HG03135 (cell line): ENCODE data around the gene GGA1.
"Not testable (repeated sequence)": the region's sequence is repeated elsewhere in the genome, so short reads cannot be mapped to it uniquely, and the experiment has no call there.

Experiments used
- ATAC-seq: cut with Tn5 transposase; IDR thresholded peaks from one replicate; pipeline ENCODE4 v1.9.1; 2021; ENCODE audit warnings: mild to moderate bottlenecking, moderate library complexity; ENCODE audit not compliant: unreplicated experiment

Gene GGA1

DNA sequence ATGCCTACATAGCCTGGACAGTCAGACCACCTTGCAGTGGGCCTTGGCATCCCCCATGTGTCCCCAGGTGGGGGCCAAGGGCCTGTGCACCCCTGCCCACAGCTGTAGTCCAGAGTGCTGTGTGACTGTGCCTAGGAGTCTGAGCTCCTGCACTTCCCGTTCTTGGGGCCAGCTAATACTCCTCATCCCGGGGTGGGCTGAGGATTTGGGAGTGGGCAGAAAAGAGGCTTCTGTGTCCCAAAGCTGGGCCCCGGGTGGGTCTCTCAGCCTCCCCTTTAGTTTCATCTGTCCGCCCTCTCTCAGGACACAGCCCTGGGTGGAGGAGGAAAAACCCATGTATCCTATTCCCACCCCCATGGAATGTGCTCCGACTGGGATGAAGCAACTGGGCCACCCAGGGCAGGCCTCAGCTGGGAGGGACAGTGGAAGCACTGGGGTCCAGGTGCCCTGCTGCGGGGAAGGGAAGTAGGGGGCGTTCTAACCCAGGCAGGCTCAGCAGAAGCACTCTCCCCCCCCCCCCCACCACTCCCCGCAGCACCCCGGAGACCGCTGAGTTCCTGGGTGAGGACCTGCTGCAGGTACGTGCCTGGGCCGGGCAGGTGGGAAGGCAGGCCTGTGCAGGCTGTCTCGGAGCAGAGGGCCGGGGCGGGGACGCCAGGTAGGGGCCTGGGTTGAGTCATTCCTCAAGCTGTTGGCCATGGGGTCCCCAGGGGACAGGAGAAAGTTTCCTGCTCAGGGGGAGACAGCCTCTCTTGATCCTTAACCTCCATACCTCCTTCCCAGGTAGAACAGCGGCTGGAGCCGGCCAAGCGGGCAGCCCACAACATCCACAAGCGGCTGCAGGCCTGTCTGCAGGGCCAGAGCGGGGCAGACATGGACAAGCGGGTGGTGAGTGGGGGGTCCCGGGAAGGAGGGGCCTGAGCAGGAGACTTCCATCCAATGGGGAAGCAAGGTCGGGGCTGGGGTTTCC lies 32.2 kb downstream of the GGA1 start:
- ATAC-seq = no peak

DNA sequence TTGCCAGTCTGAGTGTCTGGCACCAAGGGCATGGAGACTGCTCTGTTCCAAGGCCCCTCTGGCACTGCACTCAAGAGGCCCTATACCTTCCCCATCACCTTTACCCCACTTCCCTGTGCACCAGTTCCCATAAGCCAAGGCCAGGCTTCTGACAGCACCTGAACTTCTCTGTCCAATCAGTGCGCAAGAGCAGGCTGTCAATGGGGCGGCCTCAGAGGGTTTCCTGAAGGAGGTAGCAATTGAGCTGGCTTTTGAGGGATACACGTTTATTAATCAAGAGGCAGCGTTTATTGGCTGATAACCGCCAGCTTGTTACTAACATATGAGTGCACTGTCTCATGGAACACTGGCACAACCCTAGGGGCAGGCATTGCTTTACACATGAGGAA lies 32.9 kb downstream of the GGA1 start:
- ATAC-seq = no peak

DNA sequence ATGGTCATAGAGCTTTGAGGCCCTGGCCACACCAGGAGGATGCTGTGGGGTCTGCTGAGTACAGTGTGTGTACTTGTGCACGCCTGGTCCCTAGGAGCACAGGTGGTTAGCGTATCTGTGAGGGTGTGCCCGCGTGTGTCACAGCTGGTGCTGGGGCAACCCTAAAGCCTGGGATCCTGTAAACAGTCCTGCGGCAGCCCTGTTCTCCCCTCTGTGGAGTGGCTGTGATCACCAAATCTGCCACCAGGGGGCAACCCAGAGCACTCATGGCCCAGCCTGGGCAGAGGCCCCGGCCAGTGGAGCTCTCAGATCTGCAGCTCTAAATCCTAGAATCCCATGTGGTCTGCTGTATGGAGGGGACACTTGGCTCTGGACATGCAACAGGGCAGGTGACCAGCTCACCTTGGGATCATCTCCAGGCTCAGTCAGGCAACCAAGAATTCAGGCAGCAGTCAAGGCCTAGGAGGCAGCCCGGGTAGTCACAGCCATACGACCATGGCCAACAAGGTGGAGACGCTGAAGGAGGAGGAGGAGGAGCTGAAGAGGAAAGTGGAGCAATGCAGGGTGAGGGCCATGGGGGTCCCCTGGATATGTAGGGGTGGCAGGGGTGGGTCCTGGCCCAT lies 34.7 kb downstream of the GGA1 start:
- peak; percentile 52 for ATAC-seq

DNA sequence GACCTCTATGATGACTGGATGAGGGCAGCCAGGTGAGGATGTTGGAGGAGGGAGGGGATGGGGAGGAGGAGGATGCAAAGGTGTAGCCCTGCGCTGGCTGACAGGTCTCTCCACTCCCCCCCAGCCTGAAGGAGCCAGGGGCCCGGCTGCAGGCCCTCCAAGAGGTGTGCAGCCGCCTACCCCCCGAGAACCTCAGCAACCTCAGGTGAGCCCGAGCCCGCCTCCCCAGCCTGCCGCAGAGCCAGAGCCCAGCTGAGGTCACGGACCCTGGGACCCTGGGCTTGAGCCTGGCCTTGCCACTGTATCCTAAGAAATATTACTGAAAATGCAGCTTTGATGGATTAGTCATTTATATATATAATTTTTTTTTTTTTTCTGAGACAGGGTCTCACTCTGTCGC lies 38.7 kb downstream of the GGA1 start:
- no peak for ATAC-seq

DNA sequence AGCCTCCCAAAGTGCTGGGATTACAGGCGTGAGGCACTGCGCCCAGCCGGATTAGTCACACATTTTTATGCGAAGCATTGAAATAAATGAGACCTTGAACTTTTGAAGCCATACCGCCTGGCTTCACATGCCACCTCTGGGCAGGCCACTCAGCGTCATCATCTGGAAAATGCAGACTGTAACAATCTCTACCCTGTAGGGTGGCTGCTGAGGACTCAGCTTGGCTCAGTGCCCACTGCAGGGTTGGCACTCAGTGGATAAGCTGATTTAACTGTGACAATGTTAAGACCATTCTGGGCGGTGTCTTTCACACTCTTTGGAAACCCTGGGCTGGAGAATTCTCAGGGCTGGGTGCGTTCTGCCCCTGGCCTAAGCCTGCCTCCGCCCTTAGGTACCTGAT lies 39.3 kb downstream of the GGA1 start:
- no peak for ATAC-seq

DNA sequence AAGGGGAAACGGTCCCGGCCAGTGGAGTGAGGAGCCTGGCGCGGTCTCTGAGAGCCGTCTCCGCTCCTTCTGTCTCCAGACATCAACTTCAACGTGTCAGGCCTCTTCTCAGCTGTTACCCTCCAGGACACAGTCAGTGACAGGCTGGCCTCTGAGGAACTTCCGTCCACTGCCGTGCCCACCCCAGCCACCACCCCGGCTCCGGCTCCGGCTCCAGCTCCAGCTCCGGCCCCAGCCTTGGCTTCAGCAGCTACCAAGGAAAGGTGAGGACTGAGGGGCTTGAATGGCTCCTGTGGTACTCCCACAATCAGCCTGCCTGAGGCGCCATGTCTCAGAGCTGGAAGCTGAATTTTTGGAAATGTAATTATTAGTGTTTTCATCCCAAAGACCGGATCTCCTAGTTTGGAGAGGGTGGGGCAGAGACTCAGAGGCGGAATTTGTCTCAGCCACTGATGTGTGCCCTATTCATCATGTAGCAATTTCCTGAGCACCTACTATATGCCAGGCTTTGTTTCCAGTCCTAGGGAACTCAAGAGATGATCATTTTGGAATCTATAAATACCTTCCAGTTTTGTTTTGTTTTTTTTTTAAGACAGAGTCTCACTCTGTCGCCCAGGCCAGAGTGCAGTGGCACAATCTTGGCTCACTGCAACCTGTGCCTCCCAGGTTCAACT lies 42.0 kb downstream of the GGA1 start:
- no peak for ATAC-seq

DNA sequence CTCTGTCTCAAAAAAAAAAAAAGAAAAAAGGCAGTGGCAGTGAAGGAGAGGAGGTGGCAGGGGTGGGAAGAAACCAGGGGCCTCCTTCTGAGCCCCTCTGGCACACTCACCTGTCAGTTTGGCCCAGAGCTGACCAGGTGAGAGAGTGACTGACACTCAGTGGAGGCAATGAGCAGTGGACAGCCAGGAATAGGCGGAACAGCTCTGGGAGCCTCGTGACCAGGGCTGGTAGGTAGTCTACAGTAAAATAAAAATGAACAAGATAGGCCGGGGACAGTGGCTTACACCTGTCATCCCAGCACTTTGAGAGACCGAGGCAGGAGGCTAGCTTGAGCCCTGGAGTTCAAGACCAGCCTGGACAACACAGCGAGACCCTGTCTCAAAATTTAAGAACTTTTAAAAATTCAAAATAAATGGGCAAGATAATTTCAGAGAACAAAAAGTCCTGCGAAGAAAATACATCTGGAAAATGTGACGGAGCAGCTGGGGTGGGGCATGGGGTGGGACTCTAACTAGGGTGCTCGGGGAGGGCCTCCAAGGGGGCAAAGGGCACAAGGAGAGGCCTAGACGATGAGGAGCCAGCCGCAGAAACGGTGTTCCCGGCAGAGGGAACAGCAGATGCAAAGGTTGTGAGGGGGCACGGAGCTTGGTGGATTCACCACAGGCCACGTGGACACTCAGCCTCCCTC lies 46.1 kb downstream of the GGA1 start:
- ATAC-seq = no peak

DNA sequence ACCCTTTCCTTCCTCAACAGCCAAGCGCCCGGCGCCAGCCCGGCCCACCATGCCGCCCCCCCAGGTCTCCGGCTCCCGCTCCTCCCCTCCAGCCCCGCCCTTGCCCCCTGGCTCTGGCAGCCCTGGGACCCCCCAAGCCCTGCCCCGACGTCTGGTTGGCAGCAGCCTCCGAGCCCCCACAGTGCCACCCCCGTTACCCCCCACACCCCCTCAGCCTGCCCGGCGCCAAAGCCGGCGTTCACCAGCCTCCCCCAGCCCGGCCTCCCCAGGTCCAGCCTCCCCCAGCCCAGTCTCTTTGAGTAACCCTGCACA lies 46.6 kb downstream of the GGA1 start:
- no peak for ATAC-seq

DNA sequence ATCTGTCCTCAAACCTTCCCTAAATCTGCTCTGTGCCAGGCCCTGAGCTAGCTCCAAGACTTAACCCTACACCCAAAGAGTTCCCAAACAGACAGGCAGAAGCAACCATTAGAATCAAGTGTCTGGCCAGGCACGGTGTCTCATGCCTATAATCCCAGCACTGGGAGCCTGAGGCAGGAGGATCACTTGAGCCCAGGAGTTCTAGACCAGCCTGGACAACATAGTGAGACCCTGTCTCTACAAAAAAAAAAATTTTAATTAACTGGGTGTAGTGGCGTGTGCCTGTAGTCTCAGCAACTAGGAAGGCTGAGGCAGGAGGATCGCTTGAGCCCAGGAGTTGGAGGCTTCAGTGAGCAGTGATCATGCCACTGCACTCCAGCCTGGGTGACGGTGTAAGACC lies 47.9 kb downstream of the GGA1 start:
- ATAC-seq = not testable (repeated sequence)

DNA sequence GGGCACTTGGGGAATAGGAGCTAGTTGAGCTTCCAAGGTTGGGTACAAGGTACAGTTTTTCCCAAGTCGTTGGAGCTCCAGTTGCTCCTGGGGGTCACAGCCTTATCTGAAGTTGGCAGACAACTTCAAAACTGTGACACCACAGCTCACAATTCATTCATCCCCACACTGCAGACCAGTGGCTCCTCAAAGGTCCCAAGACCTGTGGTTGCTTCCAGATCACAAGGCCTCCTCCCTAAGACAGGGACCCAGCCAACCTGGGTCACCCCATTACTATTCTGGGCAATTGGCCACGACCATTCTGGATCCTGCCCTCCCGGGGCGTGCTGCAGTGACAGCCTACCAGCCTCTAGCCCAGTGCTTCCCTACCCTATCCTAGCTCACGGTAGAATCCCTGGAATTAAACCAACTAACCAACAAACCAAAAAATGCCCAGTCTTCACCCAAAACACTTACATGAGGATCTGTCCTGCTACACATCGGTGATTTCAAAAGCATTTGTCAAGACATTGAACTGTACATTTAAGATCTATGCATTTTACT lies 49.0 kb downstream of the GGA1 start:
- ATAC-seq = no peak

DNA sequence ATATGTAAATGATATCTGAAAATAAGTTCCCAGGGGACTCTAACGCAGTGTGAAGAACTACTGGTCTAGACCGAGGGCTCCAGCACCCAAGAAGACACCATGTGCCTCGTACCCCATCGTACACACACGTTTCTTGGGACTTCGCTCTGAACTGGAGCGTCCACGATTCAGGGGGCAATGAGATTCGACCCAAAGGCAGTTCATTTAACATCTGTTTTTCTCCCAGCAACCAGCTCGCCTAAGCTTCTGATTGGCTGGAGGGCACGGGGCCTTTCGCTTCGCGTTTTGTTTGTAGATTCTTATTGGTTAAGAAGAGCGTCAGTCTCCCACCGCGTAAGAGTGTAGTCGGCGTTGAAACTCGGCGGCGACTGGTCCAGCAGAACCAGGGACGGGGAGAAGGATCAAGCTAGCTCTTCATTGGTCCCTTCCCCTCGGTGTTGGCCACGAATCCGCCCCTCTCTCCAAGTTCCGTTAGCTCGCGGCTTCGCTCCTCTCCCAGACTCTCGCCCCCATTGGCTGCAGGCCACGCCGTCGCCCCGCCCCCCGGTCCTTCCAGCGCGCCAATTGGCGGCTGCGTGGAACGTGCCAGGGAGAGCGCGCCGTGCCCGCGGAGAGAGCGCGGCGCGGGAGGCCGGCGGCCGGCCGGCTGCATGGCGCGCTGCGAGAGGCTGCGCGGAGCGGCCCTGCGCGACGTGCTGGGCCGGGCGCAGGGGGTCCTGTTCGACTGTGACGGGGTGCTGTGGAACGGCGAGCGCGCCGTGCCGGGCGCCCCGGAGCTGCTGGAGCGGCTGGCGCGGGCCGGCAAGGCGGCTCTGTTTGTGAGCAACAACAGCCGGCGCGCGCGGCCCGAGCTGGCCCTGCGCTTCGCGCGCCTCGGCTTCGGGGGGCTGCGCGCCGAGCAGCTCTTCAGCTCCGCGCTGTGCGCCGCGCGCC lies 49.8 kb downstream of the GGA1 start, which contains the start of gene PDXP:
Gene PDXP (plus strand): TSS at position 591 of the 933 bp plus-strand sequence. CDS start 60 bp downstream, at position 651.
- peak; percentile 77 for ATAC-seq

DNA sequence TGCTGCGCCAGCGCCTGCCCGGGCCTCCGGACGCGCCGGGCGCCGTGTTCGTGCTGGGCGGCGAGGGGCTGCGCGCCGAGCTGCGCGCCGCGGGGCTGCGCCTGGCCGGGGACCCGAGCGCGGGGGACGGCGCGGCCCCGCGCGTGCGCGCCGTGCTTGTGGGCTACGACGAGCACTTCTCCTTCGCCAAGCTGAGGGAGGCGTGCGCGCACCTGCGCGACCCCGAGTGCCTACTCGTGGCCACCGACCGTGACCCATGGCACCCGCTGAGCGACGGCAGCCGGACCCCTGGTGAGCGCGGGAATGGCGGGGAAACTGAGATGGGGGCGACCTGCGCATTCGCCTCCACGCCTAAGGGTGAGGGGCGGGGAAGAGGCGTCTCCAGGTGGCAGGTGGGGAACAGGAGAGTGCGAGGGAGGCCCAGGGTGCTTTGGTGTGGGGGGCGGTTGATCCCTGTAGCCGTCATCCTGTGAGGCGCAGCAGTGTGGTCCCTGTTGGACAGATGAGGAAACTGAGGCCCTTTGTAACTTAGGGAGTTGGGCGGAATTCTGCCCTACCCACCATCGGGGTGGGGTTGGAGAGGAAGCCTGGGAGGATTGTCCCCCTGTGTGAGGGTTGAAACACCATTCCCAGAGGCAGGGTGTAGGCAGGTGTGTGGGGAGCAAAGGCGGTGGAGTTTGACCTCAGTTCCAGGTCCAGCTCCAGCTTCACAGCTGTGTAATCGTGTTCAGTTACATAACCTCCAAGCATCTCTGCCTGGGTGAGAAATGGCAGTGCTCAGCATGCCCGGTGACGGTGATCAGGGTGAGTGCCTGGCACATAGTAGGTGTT lies 50.6 kb downstream of the GGA1 start:
- peak; percentile 11 for ATAC-seq

DNA sequence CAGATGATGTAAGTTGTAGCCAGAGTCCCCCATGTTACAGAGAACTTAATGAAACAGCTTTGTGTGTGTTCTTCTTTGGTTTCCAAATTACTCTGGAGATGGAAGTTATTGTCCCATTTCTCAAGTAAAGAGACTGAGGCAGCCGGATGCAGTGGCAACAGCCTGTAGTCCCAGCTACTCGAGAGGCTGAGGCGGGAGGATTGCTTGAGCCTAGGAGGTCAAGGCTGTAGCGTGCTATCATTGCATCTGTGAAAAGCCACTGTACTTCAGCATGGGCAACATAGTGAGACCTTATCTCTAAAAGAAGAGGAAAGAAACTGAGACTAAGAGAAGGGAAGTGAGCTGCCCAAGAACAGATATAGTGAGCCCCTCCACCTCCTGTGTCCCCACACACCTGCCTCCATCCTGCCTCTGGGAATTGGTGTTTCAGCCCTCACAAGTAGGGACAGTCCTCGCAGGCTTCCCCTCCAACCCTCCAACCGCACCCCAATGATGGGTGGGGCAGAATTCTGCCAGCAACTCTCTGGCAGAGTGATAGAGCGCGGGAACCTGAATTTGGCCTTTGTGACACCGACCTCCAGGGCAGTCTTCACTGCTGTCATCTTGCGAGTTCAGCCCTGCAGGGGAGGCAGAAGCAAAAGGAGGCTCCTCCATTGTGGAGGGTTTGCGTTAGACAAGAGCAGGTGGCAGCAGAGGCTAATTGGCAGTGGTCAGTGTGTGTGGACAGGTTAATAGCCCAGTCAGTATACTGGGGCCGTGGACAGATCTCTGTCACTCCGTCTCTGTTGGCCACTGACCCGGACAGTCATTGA lies 51.5 kb downstream of the GGA1 start:
- ATAC-seq = no peak

DNA sequence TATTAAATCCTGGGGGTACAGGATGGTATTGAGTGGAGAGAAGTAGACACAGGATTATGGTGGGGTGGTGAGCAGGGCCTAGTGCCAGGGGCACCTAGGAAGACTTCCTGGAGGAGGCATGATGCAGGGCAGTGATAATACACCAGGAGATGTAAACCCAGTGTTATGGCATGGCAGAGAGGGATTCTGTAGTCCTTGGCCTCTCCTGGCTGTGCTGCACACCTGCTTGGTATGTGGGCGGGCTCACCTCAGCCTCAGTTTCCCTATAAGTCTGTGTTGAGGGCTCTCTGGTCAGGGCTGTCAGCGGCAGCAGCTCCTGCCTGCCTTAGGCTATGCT lies 52.0 kb downstream of the GGA1 start:
- no peak for ATAC-seq

DNA sequence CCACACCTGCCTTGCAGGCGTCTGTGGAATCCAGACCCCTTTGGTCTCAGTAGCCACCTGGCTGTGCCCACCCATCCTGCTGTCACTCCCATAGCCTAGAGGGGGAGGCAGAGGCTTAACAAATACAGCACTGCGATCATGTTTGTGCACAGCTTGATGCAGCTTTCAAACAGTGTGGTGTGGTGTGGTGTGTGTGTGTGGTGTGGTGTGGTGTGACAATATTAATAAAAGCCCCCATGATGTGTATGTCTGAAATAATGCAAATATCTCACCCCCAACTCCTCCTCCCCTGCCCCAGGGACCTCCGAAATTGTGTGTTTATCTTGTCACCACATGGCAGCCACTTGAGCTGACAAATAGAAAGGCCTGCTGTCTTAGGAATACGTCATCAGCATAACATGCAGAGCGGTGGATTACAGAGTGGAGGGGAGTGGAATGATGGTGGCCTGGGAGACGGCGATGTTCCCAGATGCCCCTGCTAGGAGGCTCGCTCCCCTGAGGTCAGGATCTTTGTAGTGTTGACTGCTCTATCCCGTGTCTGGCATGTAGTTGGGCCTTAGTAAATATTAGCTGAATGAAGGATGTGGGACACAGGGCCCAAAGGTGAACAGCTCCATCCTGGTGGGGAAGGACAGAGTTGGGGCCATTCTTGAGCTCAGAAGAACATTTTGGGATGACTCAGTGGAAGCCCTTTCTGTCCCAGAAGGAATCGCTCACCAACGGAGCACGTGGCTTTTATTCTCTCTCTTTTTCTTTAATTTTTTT lies 52.7 kb downstream of the GGA1 start:
- no peak for ATAC-seq

DNA sequence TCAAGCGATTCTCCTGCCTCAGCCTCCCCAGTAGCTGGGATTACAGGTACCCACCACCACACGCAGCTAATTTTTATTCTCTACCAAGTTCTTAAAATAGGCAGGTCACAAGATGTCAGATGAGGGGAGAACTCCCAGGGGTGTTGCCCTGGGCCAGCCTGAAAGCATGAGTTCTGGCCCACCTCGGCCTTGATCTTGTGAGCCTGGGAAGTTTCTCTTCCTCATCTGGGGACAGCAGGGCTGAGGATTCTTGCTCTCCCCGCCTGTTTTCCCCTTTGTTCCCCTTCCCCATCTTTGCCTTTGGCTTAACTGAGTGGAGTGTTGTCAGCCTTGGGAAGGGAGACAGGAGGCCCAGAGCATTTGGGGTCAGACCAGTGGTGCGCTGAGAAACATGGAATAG lies 53.4 kb downstream of the GGA1 start:
- ATAC-seq = no peak

DNA sequence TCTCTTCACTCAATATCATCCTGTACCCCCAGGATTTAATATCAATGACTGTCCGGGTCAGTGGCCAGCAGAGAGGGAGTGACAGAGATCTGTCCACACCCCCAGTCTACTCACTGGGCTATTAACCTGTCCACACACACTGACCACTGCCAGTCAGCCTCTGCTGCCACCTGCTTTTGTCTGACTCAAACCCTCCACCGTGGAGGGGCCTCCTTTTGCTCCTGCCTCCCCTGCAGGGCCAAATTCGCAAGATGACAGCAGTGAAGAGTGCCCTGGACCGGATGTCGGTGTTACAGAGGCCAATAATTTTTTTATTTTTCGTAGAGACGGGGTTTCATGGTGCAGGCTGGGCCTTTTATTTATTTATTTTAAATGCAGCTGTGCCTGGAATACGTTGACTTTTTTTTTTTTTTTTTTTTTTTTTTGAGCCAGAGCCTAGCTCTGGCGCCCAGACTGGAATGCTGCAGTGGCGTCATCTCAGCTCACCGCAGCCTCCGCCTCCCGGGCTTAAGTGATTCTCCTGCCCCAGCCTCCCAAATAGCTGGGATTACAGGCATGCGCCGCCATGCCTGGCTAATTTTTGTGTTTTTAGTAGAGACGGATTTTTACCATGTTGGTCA lies 55.0 kb downstream of the GGA1 start:
- no peak for ATAC-seq
